H1 (cell line): ENCODE measurements around the gene WEE2. TPM values are rescaled to one million over a fixed set of nuclear protein-coding genes. Genes with fewer than 3 reads are reported as not detected.

Source experiments
- CTCF ChIA-PET: fragments of 300-600 bp; sonication (Branson Sonifier 250); formaldehyde crosslinking; loops from one replicate; lab custom pipeline; 2021; ENCODE audit not compliant: partially characterized antibody; lab: Charles Lee
- POLR2A ChIA-PET: fragments of 300-600 bp; sonication (Branson Sonifier 250); formaldehyde crosslinking; loops from one replicate; lab custom pipeline; 2021; ENCODE audit warnings: inconsistent platforms; ENCODE audit not compliant: partially characterized antibody; lab: Charles Lee
- DNase-seq, 2 experiments: peaks; one replicate each; pipeline versions ENCODE4 v3.0.0 to v3.0.0-alpha.2; 2010 to 2022; ENCODE audit warnings: low spot score in 2 of 2, low read depth in 1 of 2, mixed read lengths in 1 of 2
- FAIRE-seq: peaks from 2 replicates; lab custom pipeline; 2011; peaks lifted over from hg19 to GRCh38; lab: Jason Lieb, UNC
- H2AFZ ChIP-seq: 2 replicates; pipeline ENCODE4 v1.8.1; 2012; ENCODE audit warnings: low read length, inconsistent platforms
- H2AK5ac ChIP-seq: 2 replicates; pipeline ENCODE4 v1.6.1; 2013; ENCODE audit warnings: low read depth, low read length
- H2BK120ac ChIP-seq: replicated peaks from 2 replicates; pipeline ENCODE3; 2013; ENCODE audit warnings: low read depth, low read length, inconsistent platforms
- H2BK12ac ChIP-seq: 2 replicates; pipeline ENCODE4 v1.6.1; 2013; ENCODE audit warnings: low read depth, low read length
- H2BK15ac ChIP-seq: 2 replicates; pipeline ENCODE4 v1.6.1; 2013; ENCODE audit warnings: low read length
- H2BK20ac ChIP-seq: 2 replicates; pipeline ENCODE4 v1.6.1; 2013; ENCODE audit warnings: low read length
- H2BK5ac ChIP-seq: 2 replicates; pipeline ENCODE4 v1.6.1; 2013; ENCODE audit warnings: low read depth, low read length
- H3K14ac ChIP-seq: 2 replicates; pipeline ENCODE4 v1.6.1; 2013; ENCODE audit warnings: inconsistent platforms; ENCODE audit not compliant: insufficient read length
- H3K18ac ChIP-seq: 2 replicates; pipeline ENCODE4 v1.6.1; 2013; ENCODE audit warnings: low read length; ENCODE audit errors: extremely low read depth
- H3K23ac ChIP-seq: 2 replicates; pipeline ENCODE4 v1.6.1; 2013; ENCODE audit warnings: inconsistent platforms; ENCODE audit not compliant: insufficient read length
- H3K23me2 ChIP-seq: 2 replicates; pipeline ENCODE4 v1.6.1; 2013; ENCODE audit warnings: low read depth, low read length
- H3K27ac ChIP-seq: 2 replicates; pipeline ENCODE4 v1.6.1; 2011; ENCODE audit warnings: low read depth, low read length, inconsistent platforms
- H3K27me3 ChIP-seq, 4 experiments: replicated peaks in 1 of 4; 1 replicate in 1 of 4; 2 replicates in 3 of 4; pipeline versions ENCODE4 v1.6.1 to v1.8.1; 2011 to 2013; ENCODE audit warnings: low read length in 3 of 4, mild to moderate bottlenecking in 3 of 4, inconsistent platforms in 2 of 4, mixed read lengths in 2 of 4, moderate library complexity in 1 of 4; ENCODE audit not compliant: control insufficient read depth in 3 of 4, insufficient read depth in 3 of 4; ENCODE audit errors: extremely low read depth in 1 of 4
- H3K36me3 ChIP-seq, 4 experiments: 2 replicates each; pipeline versions ENCODE4 v1.6.1 to v1.8.1; 2011 to 2013; ENCODE audit warnings: mild to moderate bottlenecking in 4 of 4, low read length in 3 of 4, moderate library complexity in 2 of 4, control low read depth in 1 of 4, inconsistent platforms in 1 of 4; ENCODE audit not compliant: insufficient read depth in 4 of 4, control insufficient read depth in 2 of 4
- H3K4ac ChIP-seq: replicated peaks from 2 replicates; pipeline ENCODE3; 2013; ENCODE audit warnings: low read length, low read depth, mixed read lengths, inconsistent platforms; ENCODE audit not compliant: insufficient read length
- H3K4me1 ChIP-seq, 4 experiments: replicated peaks in 1 of 4; 1 replicate in 1 of 4; 2 replicates in 3 of 4; pipeline versions ENCODE4 v1.6.1 to v1.8.1; 2011 to 2013; ENCODE audit warnings: low read length in 3 of 4, inconsistent platforms in 2 of 4, mixed read lengths in 1 of 4; ENCODE audit not compliant: insufficient read depth in 4 of 4, control insufficient read depth in 3 of 4
- H3K4me2 ChIP-seq, 2 experiments: 2 replicates each; pipeline versions ENCODE4 v1.6.1 to v1.8.1; 2011 to 2013; ENCODE audit warnings: low read depth in 2 of 2, low read length in 2 of 2, control low read depth in 1 of 2, inconsistent platforms in 1 of 2, mild to moderate bottlenecking in 1 of 2; ENCODE audit not compliant: insufficient read depth in 1 of 2
- H3K4me3 ChIP-seq, 4 experiments: fragments of 200-600, 300-600 bp in 1 of 4; sonication (generic), shearing (Covaris generic), sonication (Bioruptor Twin) in 1 of 4; 2 replicates each; pipeline versions ENCODE4 v1.5.1 to v1.8.1; 2011 to 2016; ENCODE audit warnings: low read length in 4 of 4, low read depth in 3 of 4, control low read depth in 2 of 4, inconsistent platforms in 2 of 4, mild to moderate bottlenecking in 2 of 4, mixed read lengths in 1 of 4, moderate library complexity in 1 of 4; ENCODE audit not compliant: insufficient read depth in 2 of 4; ENCODE audit errors: extremely low read depth in 1 of 4
- H3K56ac ChIP-seq: replicated peaks from 2 replicates; pipeline ENCODE3; 2013; ENCODE audit warnings: low read depth, mild to moderate bottlenecking, mixed read lengths, low read length, inconsistent platforms; ENCODE audit not compliant: insufficient read length
- H3K79me1 ChIP-seq: 2 replicates; pipeline ENCODE4 v1.6.1; 2013; ENCODE audit warnings: low read depth, low read length, control low read depth
- H3K79me2 ChIP-seq, 2 experiments: 2 replicates each; pipeline versions ENCODE4 v1.6.1 to v1.8.1; 2012 to 2013; ENCODE audit warnings: low read length in 2 of 2, mild to moderate bottlenecking in 2 of 2, inconsistent platforms in 1 of 2; ENCODE audit not compliant: insufficient read depth in 2 of 2, control insufficient read depth in 1 of 2
- H3K9ac ChIP-seq, 4 experiments: replicated peaks in 1 of 4; 1 replicate in 1 of 4; 2 replicates in 3 of 4; pipeline versions ENCODE4 v1.6.1 to v1.8.1; 2011 to 2013; ENCODE audit warnings: low read depth in 3 of 4, low read length in 3 of 4, control low read depth in 2 of 4, mild to moderate bottlenecking in 2 of 4, moderate library complexity in 2 of 4, inconsistent platforms in 1 of 4; ENCODE audit errors: extremely low read depth in 1 of 4
- H3K9me3 ChIP-seq, 2 experiments: 2 replicates each; pipeline versions ENCODE4 v1.6.1 to v1.8.1; 2012 to 2013; ENCODE audit warnings: mild to moderate bottlenecking in 2 of 2, moderate library complexity in 2 of 2, control low read depth in 1 of 2, inconsistent platforms in 1 of 2, low read depth in 1 of 2, low read length in 1 of 2, mixed read lengths in 1 of 2; ENCODE audit not compliant: insufficient read depth in 2 of 2
- H4K20me1 ChIP-seq, 2 experiments: replicated peaks in 1 of 2; 2 replicates each; pipeline versions ENCODE3 to v1.8.1; 2011 to 2013; ENCODE audit warnings: inconsistent platforms in 2 of 2, low read length in 2 of 2, mild to moderate bottlenecking in 1 of 2; ENCODE audit not compliant: insufficient read depth in 2 of 2, control insufficient read depth in 1 of 2
- H4K5ac ChIP-seq: 2 replicates; pipeline ENCODE4 v1.6.1; 2013; ENCODE audit warnings: low read length, low read depth, mixed read lengths, inconsistent platforms; ENCODE audit not compliant: insufficient read length
- H4K8ac ChIP-seq: 2 replicates; pipeline ENCODE4 v1.8.0; 2013; ENCODE audit warnings: mild to moderate bottlenecking, moderate library complexity, low read length, inconsistent platforms; ENCODE audit not compliant: insufficient read depth; ENCODE audit errors: extremely low read depth
- H4K91ac ChIP-seq: replicated peaks from 2 replicates; pipeline ENCODE3; 2013; ENCODE audit warnings: low read length, mixed read lengths, inconsistent platforms; ENCODE audit not compliant: insufficient read length
- BACH1 ChIP-seq: IDR thresholded peaks from 2 replicates; pipeline ENCODE4 v1.6.1; 2012; ENCODE audit warnings: low read length, improper control_type of control experiment
- E2F6 ChIP-seq: IDR thresholded peaks from 2 replicates; pipeline ENCODE4 v1.6.1; 2012; ENCODE audit warnings: inconsistent platforms
- HDAC6 ChIP-seq: IDR thresholded peaks from one replicate; pipeline ENCODE4 v1.7.1; 2012; ENCODE audit warnings: low read depth, mild to moderate bottlenecking, inconsistent platforms, low read length, moderate library complexity
- SIN3A ChIP-seq, 2 experiments: IDR thresholded peaks in 1 of 2; conservative IDR thresholded peaks in 1 of 2; 2 replicates each; pipeline ENCODE4 v1.6.1; 2011 to 2012; ENCODE audit warnings: low read length in 2 of 2, improper control_type of control experiment in 1 of 2, low read depth in 1 of 2, mild to moderate bottlenecking in 1 of 2
- TBP ChIP-seq: IDR thresholded peaks from 2 replicates; pipeline ENCODE4 v1.6.1; 2011; ENCODE audit warnings: low read depth, low read length, improper control_type of control experiment
- TCF12 ChIP-seq: IDR thresholded peaks from 2 replicates; pipeline ENCODE4 v1.6.1; 2011; ENCODE audit warnings: low read depth, mild to moderate bottlenecking, low read length
- WGBS, 2 experiments: shearing (Covaris generic) in 1 of 2; methylation state at CpG; one replicate each; pipeline versions ENCODE4 v1.1.6 to v1.1.7; 2013 to 2015; ENCODE audit warnings: low lambda C conversion rate in 2 of 2, mixed read lengths in 2 of 2, inconsistent platforms in 1 of 2, low coverage in 1 of 2, missing lambda C conversion rate in 1 of 2; ENCODE audit not compliant: insufficient replicate concordance in 2 of 2, insufficient coverage in 1 of 2, insufficient read length in 1 of 2; ENCODE audit errors: extremely low coverage in 1 of 2, missing lambda C conversion rate in 1 of 2; 5-methylcytosine and 5-hydroxymethylcytosine counted together
- polyA plus RNA-seq, 7 experiments: library from polyadenylated mRNA; depleted of rRNA in 3 of 7; stranded (reverse) in 5 of 7; unstranded in 2 of 7; fragments of >200 nt in 5 of 7; fragments of 200-250 nt in 2 of 7; gene quantifications; 1 replicate in 5 of 7; 2 replicates in 1 of 7; 4 replicates in 1 of 7; pipeline versions ENCODE4 v1.2.1 to v1.2.3, GENCODE V29; 2011 to 2013; ENCODE audit warnings: missing spikeins in 2 of 7, mixed read lengths in 2 of 7
- total RNA-seq: library from RNA; stranded (reverse); fragmentation: NEBNext Ultra II Directional; extraction: Animal tissue kit (Norgen Biotek cat#: 25700); gene quantifications from 2 replicates; pipeline ENCODE4 v1.2.1, GENCODE V29; 2021

WEE2 gene
- total and polyA plus RNA-seq, 2 of the 8 experiments (the other 6 are each of a cell fraction or from before 2014, with no cell fraction given): 0.02 TPM; not detected in 1

DNA sequence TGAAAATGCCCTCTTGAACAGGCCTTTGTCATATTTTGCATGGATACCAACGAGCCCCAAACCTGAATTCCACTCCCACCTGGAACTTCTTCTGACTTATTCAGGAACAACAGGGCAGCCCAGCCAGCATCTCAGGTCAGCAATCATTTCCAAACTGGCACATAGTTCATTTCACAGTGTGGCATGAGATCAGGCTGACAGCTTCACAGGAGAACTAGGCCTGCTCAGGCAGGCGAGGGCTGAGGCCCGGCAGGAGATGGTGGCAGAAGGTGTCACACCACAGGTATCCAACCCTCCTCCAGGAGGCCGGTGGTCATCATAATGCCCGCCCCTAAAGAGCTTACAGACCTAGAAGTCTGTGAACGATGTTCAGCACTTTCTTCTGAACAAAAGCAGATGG, 48.7 kb upstream of the WEE2 start:
- Histone ChIP-seq H3K4ac (no peak overlapping the region), H3K36me3 (peaks cover 0 to 39% (median 17%) of the 10 kb centered on the region in 4 experiments; a peak in 7 of 8 replicates), H3K79me1 (no peaks in the 10 kb centered on the region; the same call in none of the 2 replicates), H4K91ac (no peak overlapping the region), H2BK120ac (no peak overlapping the region), H3K4me3 (no peak overlapping the region), H3K18ac (no peak overlapping the region), H3K4me2 (no peak overlapping the region), H2BK12ac (no peak overlapping the region), H2AK5ac (no peak overlapping the region), H3K27me3 (no peaks in the 10 kb centered on the region), H2BK15ac (no peak overlapping the region), H3K9me3 (no peaks in the 10 kb centered on the region), H2AFZ (no peak overlapping the region), H3K14ac (no peak overlapping the region), H3K79me2 (no peaks in the 10 kb centered on the region), H3K56ac (no peak overlapping the region), H2BK20ac (no peak overlapping the region), H3K27ac (no peak overlapping the region), H4K8ac (no peak overlapping the region), H3K23me2 (no peaks in the 10 kb centered on the region), H2BK5ac (no peak overlapping the region), H4K5ac (no peak overlapping the region), H3K4me1 (no peaks in the 10 kb centered on the region; a peak in 1 of 7 replicates), H4K20me1 (no peaks in the 10 kb centered on the region), H3K23ac (no peak overlapping the region), H3K9ac (no peak overlapping the region)
- ChIA-PET POLR2A (interaction anchor here (1.0 kb wide), 1 partner anchor 13 kb away, joined by 3 read pairs; no protein-coding TSS in a partner anchor), CTCF (interaction anchor here (0.6 to 6.5 kb wide), 2 partner anchors 10 to 15 kb away, joined by 3 to 47 read pairs; no protein-coding TSS in a partner anchor)
- WGBS, 2 experiments: 95% methylated on average over 6 of the region's 6 CpGs; no CpG with 5 or more reads in 1 of the 2 experiments
- TF ChIP-seq SIN3A (conservative IDR thresholded peaks at IDR 0.05 in 1 of 2, IDR thresholded peaks at IDR 0.05 in 1 of 2; ENCODE audit: low read depth in 1 of 2, low read length in 2 of 2) (no peak), HDAC6 (no peak), E2F6 (no peak), TBP (no peak), TCF12 (no peak), BACH1 (no peak)
- FAIRE-seq (no peak), DNase-seq (no peak)
